GM18517 (cell line): ENCODE measurements around the gene CNTNAP4.

Source experiments
- ATAC-seq: cut with Tn5 transposase; IDR thresholded peaks from one replicate; pipeline ENCODE4 v1.9.1; 2021; ENCODE audit warnings: mild to moderate bottlenecking, moderate library complexity; ENCODE audit not compliant: unreplicated experiment

CNTNAP4 gene

GRCh38 chr16:76574651-76575050, 297.4 kb downstream of the CNTNAP4 start:
- ATAC-seq, result no peak

- no peak for ATAC-seq
Measured at GRCh38 chr16:76576526-76576925, 299.3 kb downstream of the CNTNAP4 start.

- peak; percentile 68 for ATAC-seq
Measured at GRCh38 chr16:76577003-76577402, 299.8 kb downstream of the CNTNAP4 start.

GRCh38 chr16:76579277-76579922, 302.2 kb downstream of the CNTNAP4 start:
- ATAC-seq, result no peak

- ATAC-seq, result no peak
Measured at GRCh38 chr16:76583466-76583865, 306.3 kb downstream of the CNTNAP4 start.

GRCh38 chr16:76583945-76584344, 306.7 kb downstream of the CNTNAP4 start:
- no peak for ATAC-seq

- ATAC-seq, result no peak
Measured at GRCh38 chr16:76598498-76598897, 321.3 kb downstream of the CNTNAP4 start.

GRCh38 chr16:76607317-76607716, 330.1 kb downstream of the CNTNAP4 start:
- no peak for ATAC-seq
